H9 (cell line): ENCODE data around the gene SULF2. TPM values are rescaled to one million over a fixed set of nuclear protein-coding genes. Genes with fewer than 3 reads are reported as not detected.

Experiments used
- DNase-seq: peaks from one replicate; pipeline ENCODE4 v3.0.0-alpha.2; 2017
- H2AFZ ChIP-seq: one replicate; pipeline ENCODE4 v1.6.1; 2013; ENCODE audit warnings: mild to moderate bottlenecking, low read length, control low read depth, moderate library complexity
- H2AK5ac ChIP-seq: 2 replicates; pipeline ENCODE4 v1.6.1; 2013; ENCODE audit warnings: low read length, control low read depth, mixed read lengths; ENCODE audit not compliant: insufficient read length
- H2BK120ac ChIP-seq: one replicate; pipeline ENCODE4 v1.6.1; 2013; ENCODE audit warnings: low read depth, mild to moderate bottlenecking, low read length, control low read depth, inconsistent platforms; ENCODE audit not compliant: poor library complexity, severe bottlenecking
- H2BK12ac ChIP-seq: 2 replicates; pipeline ENCODE4 v1.6.1; 2013; ENCODE audit warnings: low read length, control low read depth, mixed read lengths, low read depth; ENCODE audit not compliant: insufficient read length
- H2BK15ac ChIP-seq: 2 replicates; pipeline ENCODE4 v1.6.1; 2013; ENCODE audit warnings: low read depth, low read length, control low read depth
- H2BK20ac ChIP-seq: one replicate; pipeline ENCODE4 v1.6.1; 2013; ENCODE audit warnings: low read depth, mild to moderate bottlenecking, low read length, control low read depth, inconsistent platforms; ENCODE audit not compliant: poor library complexity, severe bottlenecking
- H2BK5ac ChIP-seq: 2 replicates; pipeline ENCODE4 v1.6.1; 2013; ENCODE audit warnings: low read length, control low read depth, mixed read lengths; ENCODE audit not compliant: insufficient read length
- H3K14ac ChIP-seq: 2 replicates; pipeline ENCODE4 v1.6.1; 2013; ENCODE audit warnings: low read length, control low read depth; ENCODE audit not compliant: insufficient read depth
- H3K18ac ChIP-seq: 2 replicates; pipeline ENCODE4 v1.6.1; 2013; ENCODE audit warnings: low read depth, mild to moderate bottlenecking, mixed read lengths, low read length, control low read depth; ENCODE audit not compliant: insufficient read length
- H3K23ac ChIP-seq: 2 replicates; pipeline ENCODE4 v1.6.1; 2013; ENCODE audit warnings: low read length, control low read depth, mixed read lengths, low read depth; ENCODE audit not compliant: insufficient read length
- H3K23me2 ChIP-seq: 2 replicates; pipeline ENCODE4 v1.6.1; 2013; ENCODE audit warnings: low read depth, mild to moderate bottlenecking, mixed read lengths, low read length, control low read depth; ENCODE audit not compliant: insufficient read length, poor library complexity, severe bottlenecking
- H3K27ac ChIP-seq: 2 replicates; pipeline ENCODE4 v1.5.1; 2013; ENCODE audit warnings: low read length, control low read depth, mixed read lengths, low read depth; ENCODE audit not compliant: insufficient read length
- H3K27me3 ChIP-seq: 2 replicates; pipeline ENCODE4 v1.6.1; 2013; ENCODE audit warnings: low read length, control low read depth, inconsistent platforms; ENCODE audit not compliant: insufficient read depth
- H3K4ac ChIP-seq: 2 replicates; pipeline ENCODE4 v1.6.1; 2013; ENCODE audit warnings: low read depth, mild to moderate bottlenecking, control low read depth, inconsistent platforms, low read length, moderate library complexity
- H3K4me1 ChIP-seq: 2 replicates; pipeline ENCODE4 v1.6.1; 2013; ENCODE audit warnings: low read length, control low read depth, inconsistent platforms; ENCODE audit not compliant: insufficient read depth
- H3K4me2 ChIP-seq: 2 replicates; pipeline ENCODE4 v1.6.1; 2013; ENCODE audit warnings: low read length, control low read depth, mixed read lengths; ENCODE audit not compliant: insufficient read length, insufficient read depth
- H3K56ac ChIP-seq: 2 replicates; pipeline ENCODE4 v1.6.1; 2013; ENCODE audit warnings: low read depth, mild to moderate bottlenecking, mixed read lengths, low read length, control low read depth; ENCODE audit not compliant: insufficient read length
- H3K79me1 ChIP-seq: 2 replicates; pipeline ENCODE4 v1.6.1; 2013; ENCODE audit warnings: low read depth, mild to moderate bottlenecking, moderate library complexity, low read length, control low read depth, inconsistent platforms; ENCODE audit not compliant: insufficient read depth, poor library complexity, severe bottlenecking
- H3K79me2 ChIP-seq: 2 replicates; pipeline ENCODE4 v1.6.1; 2013; ENCODE audit warnings: low read length, control low read depth, inconsistent platforms; ENCODE audit not compliant: insufficient read depth
- H3K9ac ChIP-seq: 2 replicates; pipeline ENCODE4 v1.6.1; 2013; ENCODE audit warnings: low read length, control low read depth, mixed read lengths; ENCODE audit not compliant: insufficient read length; ENCODE audit errors: extremely low read depth
- H3K9me3 ChIP-seq: one replicate; pipeline ENCODE4 v1.6.1; 2013; ENCODE audit warnings: low read depth, low read length, inconsistent platforms; ENCODE audit not compliant: control insufficient read depth
- H3T11ph ChIP-seq: one replicate; pipeline ENCODE4 v1.6.1; 2013; ENCODE audit warnings: mild to moderate bottlenecking, low read length, control low read depth, inconsistent platforms
- H4K20me1 ChIP-seq: one replicate; pipeline ENCODE4 v1.6.1; 2013; ENCODE audit not compliant: control insufficient read depth, insufficient read length, insufficient read depth
- H4K5ac ChIP-seq: 2 replicates; pipeline ENCODE4 v1.6.1; 2013; ENCODE audit warnings: low read depth, mild to moderate bottlenecking, mixed read lengths, low read length, control low read depth; ENCODE audit not compliant: insufficient read length
- H4K8ac ChIP-seq: replicated peaks from 2 replicates; pipeline ENCODE4 v1.6.1; 2013; ENCODE audit warnings: low read length, control low read depth, mixed read lengths, low read depth; ENCODE audit not compliant: insufficient read length
- H4K91ac ChIP-seq: 2 replicates; pipeline ENCODE4 v1.6.1; 2013; ENCODE audit warnings: low read depth, mild to moderate bottlenecking, moderate library complexity, mixed read lengths, low read length, control low read depth; ENCODE audit not compliant: insufficient read length
- H3K27ac Mint-ChIP-seq, 3 experiments: 2 replicates in 2 of 3; 3 replicates in 1 of 3; pipeline ENCODE4 v1.8.0; 2020 to 2021; ENCODE audit warnings: mixed read lengths in 3 of 3, mild to moderate bottlenecking in 1 of 3, moderate library complexity in 1 of 3
- H3K27me3 Mint-ChIP-seq: 2 replicates; pipeline ENCODE4 v1.8.0; 2021; ENCODE audit warnings: low read depth, mild to moderate bottlenecking, moderate library complexity, mixed read lengths
- H3K36me3 Mint-ChIP-seq, 3 experiments: 2 replicates in 2 of 3; 3 replicates in 1 of 3; pipeline ENCODE4 v1.8.0; 2020 to 2021; ENCODE audit warnings: low read depth in 3 of 3, mixed read lengths in 3 of 3; ENCODE audit not compliant: insufficient read depth in 1 of 3
- H3K4me1 Mint-ChIP-seq, 2 experiments: 2 replicates each; pipeline ENCODE4 v1.8.0; 2020; ENCODE audit warnings: mixed read lengths in 2 of 2
- H3K4me3 Mint-ChIP-seq, 2 experiments: 2 replicates in 1 of 2; 3 replicates in 1 of 2; pipeline ENCODE4 v1.8.0; 2020 to 2021; ENCODE audit warnings: mild to moderate bottlenecking in 2 of 2, mixed read lengths in 2 of 2, moderate library complexity in 1 of 2
- H3K9me3 Mint-ChIP-seq, 2 experiments: 2 replicates in 1 of 2; 3 replicates in 1 of 2; pipeline ENCODE4 v1.8.0; 2020; ENCODE audit warnings: mild to moderate bottlenecking in 2 of 2, mixed read lengths in 2 of 2, moderate library complexity in 1 of 2
- CTCF ChIP-seq: fragments of 200-600 bp; sonication (generic); conservative IDR thresholded peaks from 3 replicates; pipeline ENCODE4 v1.8.0; 2021; ENCODE audit warnings: antibody characterized with exemption, mild to moderate bottlenecking
- WGBS: extraction: QIAGEN DNeasy Blood & Tissue Kit; methylation state at CpG from one replicate; pipeline ENCODE4 v1.1.7; 2013; ENCODE audit warnings: missing lambda C conversion rate, low lambda C conversion rate, mixed read lengths; ENCODE audit not compliant: insufficient read length; ENCODE audit errors: extremely low coverage; 5-methylcytosine and 5-hydroxymethylcytosine counted together
- total RNA-seq: library from RNA; stranded (reverse); gene quantifications from 2 replicates; pipeline ENCODE4 v1.2.1, GENCODE V29; 2021

SULF2 gene
- total RNA-seq, 1 experiment from 2014 or later: 31.2 TPM

GRCh38 chr20:47682028-47682783 lies 103.1 kb downstream of the SULF2 start:
- no CpG with 5 or more reads among the region's 22 CpGs for WGBS
- peaks cover 4 to 9% of the 10 kb centered on the region in 2 experiments for H3K4me1 Mint-ChIP-seq

More at GRCh38 chr20:47682028-47682783, 103.1 kb downstream of the SULF2 start:
- Histone ChIP-seq H3K9ac (no peak overlapping the region), H2BK5ac (no peak overlapping the region), H3K4ac (no peak overlapping the region), H3K56ac (no peak overlapping the region), H2AK5ac (no peak overlapping the region), H4K91ac (no peak overlapping the region), H4K20me1 (no peaks in the 10 kb centered on the region), H3K23me2 (no peaks in the 10 kb centered on the region), H3K23ac (no peak overlapping the region), H2BK120ac (no peak overlapping the region), H2BK20ac (no peak overlapping the region), H3T11ph (no peak overlapping the region), H3K4me1 (no peaks in the 10 kb centered on the region), H3K9me3 (no peaks in the 10 kb centered on the region), H3K18ac (no peak overlapping the region), H3K27ac (no peak overlapping the region), H4K5ac (no peak overlapping the region), H3K79me2 (no peaks in the 10 kb centered on the region), H3K4me2 (no peak overlapping the region), H4K8ac (no peak overlapping the region), H2BK15ac (no peak overlapping the region), H2BK12ac (no peak overlapping the region), H3K14ac (no peak overlapping the region), H2AFZ (no peak overlapping the region), H3K27me3 (no peaks in the 10 kb centered on the region), H3K79me1 (no peaks in the 10 kb centered on the region)
- Mint-ChIP-seq H3K36me3 (peaks cover 0 to 4% (median 4%) of the 10 kb centered on the region in 3 experiments; a peak in 3 of 7 replicates), H3K27ac (no peak overlapping the region), H3K4me3 (no peak overlapping the region), H3K27me3 (no peaks in the 10 kb centered on the region; the same call in 1 of the 2 replicates), H3K9me3 (no peaks in the 10 kb centered on the region)
- no peak for DNase-seq
- TF ChIP-seq CTCF: no peak
